Measurements from ENCODE around the gene FAM180A.

- no peak for TF ChIP-seq GATA2 (IDR thresholded peaks at IDR 0.05; ENCODE audit: low read depth, low read length)
- no peak for TF ChIP-seq GATA3 (IDR thresholded peaks at IDR 0.05; ENCODE audit: low read depth, low read length)
Measured at GRCh38 chr7:135711139-135711469, 37.5 kb downstream of the FAM180A start.

All from SH-SY5Y (cell line).